ENCODE data around the gene EPHA8.

GRCh38 chr1:22531251-22531650 lies 32.0 kb upstream of the EPHA8 start:
- TF ChIP-seq CTCF (optimal IDR thresholded peaks at IDR 0.05 in 1 of 3, IDR thresholded peaks at IDR 0.05 in 1 of 3, conservative IDR thresholded peaks at IDR 0.05 in 1 of 3; ENCODE audit: extremely low read depth in 1 of 3, insufficient read depth in 2 of 3, low read length in 3 of 3) (no peak), EZH2 (IDR thresholded peaks at IDR 0.05; ENCODE audit: low read length) (no peak)

Measured in keratinocyte (primary cell).